NB4 (cell line): Measurements from ENCODE around the gene TRPM5.

Experiments
- DNase-seq: peaks from one replicate; pipeline ENCODE4 v3.0.0; 2010; ENCODE audit warnings: low read depth
- H3K4me3 ChIP-seq: one replicate; pipeline ENCODE4 v1.5.1; 2011; ENCODE audit warnings: mild to moderate bottlenecking, low read depth, low read length, moderate library complexity
- MYC ChIP-seq: IDR thresholded peaks from 2 replicates; pipeline ENCODE4 v1.6.1; 2011; ENCODE audit warnings: low read depth, low read length
- POLR2A ChIP-seq: IDR thresholded peaks from 2 replicates; pipeline ENCODE4 v1.6.1; 2011; ENCODE audit warnings: mild to moderate bottlenecking; ENCODE audit not compliant: insufficient read length; ENCODE audit errors: extremely low read depth
- TF ChIP-seq, protein P1 (sequence below): IDR thresholded peaks from one replicate; pipeline ENCODE4 v1.5.1; 2012; ENCODE audit warnings: low read depth, low read length
- TF ChIP-seq, protein P2 (sequence below): IDR thresholded peaks from 2 replicates; pipeline ENCODE4 v1.6.1; 2011; ENCODE audit warnings: low read depth, low read length

TRPM5 gene

DNA sequence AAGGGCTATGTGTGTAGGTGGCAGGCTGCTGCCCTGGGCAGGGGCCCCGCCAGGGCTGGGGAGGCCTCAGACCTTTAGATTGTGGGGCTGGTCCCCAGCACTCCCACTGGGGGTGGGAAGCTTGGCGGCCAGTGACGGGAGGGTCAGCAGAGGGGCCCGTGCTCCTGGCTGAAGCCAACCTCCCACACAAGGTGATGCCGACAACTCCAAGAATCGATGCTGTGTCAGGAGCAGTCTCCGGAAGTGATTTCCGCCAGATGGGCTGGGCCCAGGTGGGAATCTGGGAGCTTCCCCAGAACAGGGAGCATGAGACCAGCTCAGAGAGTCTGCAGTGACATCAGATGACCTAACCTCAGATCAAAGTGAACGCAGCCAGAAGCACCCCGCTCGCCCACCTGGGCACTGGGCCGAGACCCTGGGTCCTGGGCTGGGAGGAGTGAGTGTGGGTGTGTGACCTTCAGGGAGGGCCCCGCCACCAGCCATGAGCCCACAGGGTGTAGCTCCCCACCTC lies 7.7 kb downstream of the TRPM5 start:
- no peak for DNase-seq
- TF ChIP-seq, protein P1, sequence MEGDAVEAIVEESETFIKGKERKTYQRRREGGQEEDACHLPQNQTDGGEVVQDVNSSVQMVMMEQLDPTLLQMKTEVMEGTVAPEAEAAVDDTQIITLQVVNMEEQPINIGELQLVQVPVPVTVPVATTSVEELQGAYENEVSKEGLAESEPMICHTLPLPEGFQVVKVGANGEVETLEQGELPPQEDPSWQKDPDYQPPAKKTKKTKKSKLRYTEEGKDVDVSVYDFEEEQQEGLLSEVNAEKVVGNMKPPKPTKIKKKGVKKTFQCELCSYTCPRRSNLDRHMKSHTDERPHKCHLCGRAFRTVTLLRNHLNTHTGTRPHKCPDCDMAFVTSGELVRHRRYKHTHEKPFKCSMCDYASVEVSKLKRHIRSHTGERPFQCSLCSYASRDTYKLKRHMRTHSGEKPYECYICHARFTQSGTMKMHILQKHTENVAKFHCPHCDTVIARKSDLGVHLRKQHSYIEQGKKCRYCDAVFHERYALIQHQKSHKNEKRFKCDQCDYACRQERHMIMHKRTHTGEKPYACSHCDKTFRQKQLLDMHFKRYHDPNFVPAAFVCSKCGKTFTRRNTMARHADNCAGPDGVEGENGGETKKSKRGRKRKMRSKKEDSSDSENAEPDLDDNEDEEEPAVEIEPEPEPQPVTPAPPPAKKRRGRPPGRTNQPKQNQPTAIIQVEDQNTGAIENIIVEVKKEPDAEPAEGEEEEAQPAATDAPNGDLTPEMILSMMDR = no peak
- TF ChIP-seq POLR2A = no peak
- TF ChIP-seq MYC = no peak
- TF ChIP-seq, protein P2, sequence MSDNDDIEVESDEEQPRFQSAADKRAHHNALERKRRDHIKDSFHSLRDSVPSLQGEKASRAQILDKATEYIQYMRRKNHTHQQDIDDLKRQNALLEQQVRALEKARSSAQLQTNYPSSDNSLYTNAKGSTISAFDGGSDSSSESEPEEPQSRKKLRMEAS = no peak
- no peak overlapping the region for H3K4me3 ChIP-seq

DNA sequence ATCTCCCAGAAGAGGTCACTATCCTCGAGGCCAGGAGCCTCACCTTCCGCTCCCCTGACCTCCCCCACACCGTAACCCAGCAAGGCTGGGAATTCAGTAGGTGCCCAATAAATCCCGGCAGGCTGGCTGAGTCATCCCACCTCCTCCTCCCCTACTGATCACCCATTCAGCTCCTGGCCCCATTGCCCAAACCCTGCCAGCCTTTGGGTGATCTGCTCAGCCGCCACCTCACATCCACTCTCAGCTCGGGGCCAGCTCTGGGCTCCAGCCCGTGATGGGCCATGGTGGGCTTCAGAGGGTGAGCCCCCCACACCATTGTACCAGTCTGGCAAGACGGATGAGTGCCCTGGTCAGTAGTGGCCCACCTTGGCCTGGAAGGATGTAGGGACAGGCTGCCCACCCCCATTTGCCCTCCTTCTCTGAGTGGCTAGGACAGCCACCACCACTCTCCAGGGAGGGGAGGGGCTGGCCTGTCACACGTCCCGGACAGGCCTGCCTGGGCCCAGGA lies 8.2 kb downstream of the TRPM5 start:
- H3K4me3 ChIP-seq = no peak overlapping the region
- TF ChIP-seq POLR2A = no peak
- no peak for TF ChIP-seq MYC
- TF ChIP-seq, protein P2 = no peak
- TF ChIP-seq, protein P1 = no peak
- no peak for DNase-seq

- no peak overlapping the region for H3K4me3 ChIP-seq
- DNase-seq = no peak
- TF ChIP-seq POLR2A (no peak), MYC (no peak)
Observed at GRCh38 chr11:2435288-2436012, 8.9 kb downstream of the TRPM5 start.

DNA sequence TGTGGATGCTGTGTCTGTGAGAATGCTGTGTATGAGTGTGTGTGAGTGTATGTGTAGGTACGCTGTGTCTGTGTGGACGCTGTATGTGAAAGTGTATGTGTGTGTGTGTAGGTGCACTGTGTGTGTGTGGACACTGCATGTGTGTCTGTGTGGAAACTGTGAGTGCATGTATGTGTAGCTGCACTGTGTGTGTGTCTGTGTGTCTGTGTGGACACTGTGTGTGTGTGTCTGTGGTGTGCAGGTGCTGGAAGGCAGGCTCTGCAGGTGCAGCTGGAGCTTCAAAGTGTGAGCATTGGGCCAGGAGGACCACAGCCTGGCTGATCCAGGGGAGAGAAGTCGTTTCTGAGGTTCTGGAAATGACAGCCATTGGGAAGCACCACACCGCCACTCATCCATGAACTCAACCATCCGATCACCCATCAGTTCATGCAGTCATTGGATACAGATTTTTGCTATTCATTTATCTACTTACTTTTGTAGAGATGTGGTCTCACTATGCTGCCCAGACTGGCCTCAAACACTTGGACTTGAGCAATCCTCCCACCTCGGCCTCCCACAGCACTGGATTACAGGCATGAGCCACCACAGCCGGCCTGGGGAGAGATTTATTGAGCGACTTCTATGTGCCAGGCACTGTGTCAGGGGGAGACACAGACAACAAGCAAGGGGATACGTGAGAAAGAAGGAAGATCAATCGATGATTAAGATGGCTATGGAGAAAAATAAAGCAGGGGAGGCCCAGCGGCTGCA lies 9.6 kb downstream of the TRPM5 start:
- H3K4me3 ChIP-seq = no peak overlapping the region
- DNase-seq = no peak
- TF ChIP-seq POLR2A (no peak), MYC (no peak)
- TF ChIP-seq, protein P2 = no peak
- TF ChIP-seq, protein P1 = no peak

DNA sequence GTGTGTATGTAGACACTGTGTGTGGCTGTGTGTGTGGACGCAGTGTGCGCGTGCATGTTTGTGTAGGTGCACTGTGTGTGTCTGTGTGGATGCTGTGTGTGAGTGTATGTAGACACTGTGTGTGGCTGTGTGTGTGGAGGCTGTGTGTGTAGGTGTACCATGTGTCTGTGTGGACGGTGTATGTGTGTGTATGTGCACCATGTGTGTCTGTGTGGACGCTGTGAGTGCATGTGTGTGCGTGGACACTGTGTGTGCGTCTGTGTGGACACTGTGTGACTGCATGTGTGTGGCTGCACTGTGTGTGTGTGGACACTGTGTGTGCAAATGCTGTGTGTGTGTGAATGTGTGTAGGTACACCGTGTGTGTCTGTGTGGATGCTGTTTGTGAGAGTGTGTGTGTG lies 10.3 kb downstream of the TRPM5 start:
- no peak for DNase-seq
- H3K4me3 ChIP-seq = no peak overlapping the region
- TF ChIP-seq POLR2A = no peak
- no peak for TF ChIP-seq MYC
- TF ChIP-seq, protein P2 = no peak
- TF ChIP-seq, protein P1 = no peak

DNA sequence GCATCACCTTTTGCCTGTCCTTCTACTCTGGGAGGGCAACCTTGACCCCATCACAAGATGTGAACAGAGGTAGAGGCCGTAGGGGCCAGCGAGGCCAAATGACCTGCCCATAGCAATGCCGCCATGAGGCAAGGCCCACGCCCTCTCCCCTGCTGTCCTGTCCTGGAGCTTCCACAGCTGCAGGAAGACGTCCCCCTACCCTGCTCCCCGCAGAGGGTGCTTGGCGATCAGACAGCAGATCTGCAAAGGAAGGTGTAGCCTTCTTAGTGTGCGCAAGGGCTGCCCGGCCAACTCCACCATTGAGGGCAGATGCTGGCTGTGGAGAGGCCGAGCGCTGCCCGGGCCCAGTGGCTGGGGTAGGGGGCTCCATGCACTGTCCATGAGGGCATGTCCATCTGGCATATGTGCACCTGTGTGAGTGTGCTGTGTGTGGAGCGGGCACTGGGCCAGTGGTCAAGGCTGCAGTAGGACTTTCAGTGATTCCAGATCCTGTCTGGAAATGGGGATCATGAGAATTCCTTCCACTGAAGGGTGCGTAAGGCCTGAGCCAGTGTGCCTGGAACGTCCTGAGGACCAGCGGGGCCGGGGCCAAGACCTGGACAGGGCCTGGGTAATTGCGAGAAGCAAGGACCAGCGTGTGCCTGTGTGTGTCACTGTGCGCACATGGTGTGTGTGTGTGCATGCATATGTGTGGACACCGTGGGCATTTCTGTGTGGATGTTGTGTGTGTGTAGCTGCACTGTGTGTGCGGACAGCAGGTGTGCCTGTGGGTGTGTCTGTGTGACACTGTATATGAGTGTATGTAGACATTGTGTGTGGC lies 11.0 kb downstream of the TRPM5 start:
- TF ChIP-seq, protein P2 = no peak
- TF ChIP-seq MYC (no peak), POLR2A (no peak)
- TF ChIP-seq, protein P1 = no peak
- H3K4me3 ChIP-seq = no peak overlapping the region
- DNase-seq = no peak
